Activated CD4-positive, alpha-beta T cell treated with anti-CD3 and anti-CD28 coated beads, Interleukin-2, amount 50 U/mL, for 48 hours (primary cell): ENCODE measurements around the gene SEMA6A.

Experiments used
- DNase-seq, 2 experiments: peaks; one replicate each; pipeline ENCODE4 v3.0.0-alpha.2; 2020

SEMA6A gene

DNA sequence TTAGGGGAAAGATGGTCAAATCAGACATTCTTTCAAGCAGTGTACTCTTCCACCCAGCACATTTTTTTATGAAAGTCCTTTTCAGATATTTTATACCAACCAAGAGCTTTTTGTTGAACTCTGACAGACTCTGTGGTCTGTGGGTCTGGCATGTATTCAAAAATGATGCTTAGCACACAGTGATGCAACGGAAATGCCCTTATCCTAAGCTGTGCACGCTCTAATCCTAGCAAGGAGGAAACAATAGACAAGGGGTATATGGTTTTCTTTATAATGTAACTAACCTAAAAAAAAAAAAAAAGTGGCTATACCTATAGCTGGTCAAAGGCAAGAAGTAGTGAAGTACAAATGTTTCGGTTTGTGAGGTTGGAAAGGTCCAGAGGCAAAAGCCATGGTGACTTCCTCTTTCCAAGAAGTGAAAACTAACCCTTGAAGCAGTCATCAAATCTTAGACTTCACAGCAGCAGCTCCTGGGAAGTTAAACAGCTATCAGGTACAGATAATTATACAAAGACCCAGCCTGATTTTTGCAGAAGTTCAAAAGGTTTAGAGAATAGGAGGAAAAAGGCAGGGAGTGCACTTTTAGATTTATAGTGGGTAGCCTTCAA lies 82.5 kb downstream of the SEMA6A start:
- DNase-seq, result no peak

DNA sequence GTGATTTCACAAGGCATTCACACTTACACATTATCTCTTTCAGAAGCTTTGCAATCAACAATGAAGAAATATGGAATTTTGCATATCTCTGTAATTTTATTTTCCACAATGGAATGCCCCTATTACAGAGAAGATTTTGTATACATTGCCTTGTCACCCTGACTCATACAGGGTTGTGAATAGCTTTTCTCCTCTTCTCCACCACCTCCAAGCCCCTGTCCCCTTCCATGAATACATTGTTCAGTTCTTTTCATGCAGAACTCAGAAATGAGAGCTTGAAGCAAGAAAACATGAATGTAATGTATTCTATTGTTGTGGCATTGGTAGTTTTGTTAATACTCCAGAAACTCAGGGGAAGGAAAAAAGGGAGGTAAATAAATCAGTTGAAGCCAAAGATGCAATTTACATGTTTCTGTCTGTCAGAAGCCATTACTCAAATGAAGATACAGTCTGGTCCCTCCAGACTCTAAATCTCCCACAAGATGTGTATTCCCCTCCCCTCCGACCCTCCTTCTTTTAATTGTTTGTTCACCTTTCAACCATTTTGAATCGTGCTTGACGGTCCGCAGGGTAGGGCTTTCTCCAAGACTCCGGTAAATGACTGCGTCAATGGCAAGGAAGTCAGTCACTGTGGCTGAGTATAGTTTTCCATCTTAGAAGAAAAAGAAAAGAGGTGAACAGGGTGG lies 86.1 kb downstream of the SEMA6A start:
- no peak for DNase-seq

DNA sequence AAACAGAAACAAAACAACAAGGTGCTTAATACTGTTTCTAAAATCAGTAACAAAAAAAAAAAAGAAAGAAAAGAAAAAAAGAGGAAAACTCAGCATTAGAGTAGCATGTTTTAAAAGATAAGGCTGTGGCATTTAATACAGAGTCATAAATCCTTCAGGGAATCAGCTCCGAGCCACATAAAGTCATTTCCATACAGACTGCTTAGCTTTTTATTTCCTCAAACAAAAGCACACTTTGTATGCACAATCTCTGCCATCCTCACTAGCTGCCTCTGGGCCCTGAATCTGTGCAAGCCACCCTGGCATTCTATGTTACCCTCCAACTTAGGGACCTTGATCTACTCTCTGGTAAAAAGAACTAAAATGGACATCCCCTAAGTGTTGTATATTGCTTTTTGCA lies 87.6 kb downstream of the SEMA6A start:
- DNase-seq, result no peak

DNA sequence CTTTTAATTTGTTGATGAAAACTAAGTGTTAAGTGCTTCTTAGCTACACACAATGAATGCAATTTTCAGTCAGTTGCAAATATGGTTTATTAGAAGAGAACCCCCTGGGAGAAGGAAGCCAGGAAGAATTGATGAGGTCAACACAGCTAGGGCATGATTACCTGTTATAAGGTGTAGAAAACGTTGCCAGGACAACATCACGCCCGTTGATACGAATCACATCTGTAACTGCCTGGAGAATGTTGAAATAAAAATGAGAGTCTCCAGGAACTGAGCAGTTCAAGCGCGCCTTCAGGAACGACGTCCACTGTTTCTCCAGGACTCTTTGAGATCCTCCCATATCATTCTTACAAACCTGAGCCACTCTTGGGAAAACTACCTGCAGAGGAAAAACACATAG lies 88.0 kb downstream of the SEMA6A start:
- no peak for DNase-seq

DNA sequence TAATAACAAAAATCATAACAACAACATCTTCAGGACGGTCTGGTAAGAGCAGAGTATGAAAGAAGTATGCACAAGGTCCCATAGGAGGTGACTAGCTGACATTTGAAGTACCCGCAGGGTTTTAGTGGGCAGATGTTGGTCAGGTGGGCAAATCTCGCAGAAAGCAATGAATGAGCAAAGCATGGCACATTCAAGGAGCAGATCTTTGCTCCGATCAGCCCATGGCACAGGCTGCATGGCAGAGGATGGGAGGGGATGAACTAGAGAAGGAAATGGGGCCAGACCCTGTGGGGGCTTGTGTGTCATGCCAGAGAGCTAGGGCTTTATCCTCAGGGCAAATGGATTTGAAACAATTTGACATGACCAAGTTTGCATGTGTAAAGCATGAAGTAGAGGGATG lies 90.0 kb downstream of the SEMA6A start:
- DNase-seq, result no peak

DNA sequence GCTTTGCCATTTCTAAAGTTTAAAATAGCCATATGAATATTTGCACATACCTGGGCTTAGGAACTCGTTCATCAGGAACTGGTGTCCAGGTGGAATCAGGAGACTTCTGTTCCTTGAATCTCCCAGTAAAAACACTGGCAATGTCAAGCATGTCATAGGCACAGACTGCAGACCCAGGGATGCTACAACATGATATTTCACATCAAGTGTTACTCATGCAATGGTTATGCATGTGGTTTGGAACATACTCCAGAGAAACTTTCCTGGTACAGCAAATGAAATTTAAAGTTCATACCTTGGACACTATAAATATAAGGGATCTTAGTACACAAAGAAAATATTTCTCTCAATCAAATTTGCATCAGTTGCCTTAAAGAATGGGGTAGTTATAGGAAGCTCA lies 92.2 kb downstream of the SEMA6A start:
- no peak for DNase-seq

DNA sequence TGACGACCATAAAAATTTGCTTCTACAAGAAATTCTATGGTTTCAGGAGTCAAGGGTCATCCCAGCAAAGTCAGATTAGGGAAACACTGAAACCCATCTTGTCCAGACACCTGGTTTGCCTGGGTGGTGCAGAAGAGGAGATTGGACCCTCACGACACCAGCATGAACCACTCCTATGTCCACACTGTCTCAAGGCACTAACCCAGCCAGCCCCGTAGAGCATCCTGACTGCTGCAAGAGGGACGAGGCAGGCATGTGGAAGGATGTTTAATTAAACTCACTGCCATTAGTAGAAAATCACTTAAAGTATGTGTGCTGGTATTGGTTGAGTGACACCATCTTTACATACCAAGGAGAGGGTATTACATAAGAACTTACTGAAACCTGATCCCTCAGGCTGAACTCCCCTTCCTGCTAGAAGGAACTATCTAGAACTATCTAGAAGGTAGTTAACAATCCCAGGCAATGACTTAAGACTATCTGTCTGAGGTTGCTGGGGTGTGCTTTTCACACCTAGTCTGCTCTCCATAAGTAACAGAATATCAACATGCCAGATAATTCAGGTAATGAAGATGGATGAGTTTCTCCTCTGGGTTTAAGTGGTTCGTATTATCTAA lies 93.6 kb downstream of the SEMA6A start:
- no peak for DNase-seq

DNA sequence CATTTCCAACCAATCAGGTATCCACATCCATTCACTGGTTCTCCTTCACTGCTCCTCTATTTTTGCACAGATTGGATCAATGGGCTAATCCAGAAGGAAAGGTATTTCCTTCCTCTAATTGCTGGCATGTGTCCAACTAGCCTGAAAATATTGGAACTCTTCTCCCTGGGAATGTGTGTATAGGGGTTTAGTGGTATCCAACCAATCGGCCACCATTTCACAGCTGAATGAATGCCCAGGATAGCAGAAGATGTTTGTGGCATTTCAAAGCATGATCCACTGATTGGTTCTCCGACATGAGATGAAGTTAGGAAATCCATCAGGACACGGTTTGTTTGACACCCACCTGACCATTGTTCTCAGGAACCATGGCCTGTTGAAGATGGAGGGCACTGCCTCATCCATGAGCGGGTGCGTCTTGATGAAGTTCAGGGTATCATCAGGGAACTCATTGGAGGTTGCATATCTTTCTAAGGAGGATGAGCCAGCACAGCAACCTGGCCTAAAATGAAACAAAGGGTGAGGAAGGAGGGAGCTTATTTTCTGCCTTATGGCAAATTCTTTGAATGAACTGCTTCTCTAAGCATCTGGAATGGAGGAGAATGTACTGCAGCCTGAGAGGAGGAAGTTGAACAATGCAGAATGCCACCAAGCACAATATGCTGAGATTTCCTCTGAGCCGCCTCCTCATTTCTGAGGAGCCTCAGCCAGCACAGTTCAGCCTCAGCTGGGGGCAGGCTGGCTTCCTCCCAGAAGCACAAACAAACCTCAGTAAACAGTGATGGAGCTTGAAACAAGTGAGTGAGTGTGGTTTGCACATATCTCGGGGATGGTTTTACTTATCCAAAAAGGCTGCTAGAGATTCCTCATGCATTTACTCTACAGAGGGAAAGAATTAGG lies 94.6 kb downstream of the SEMA6A start:
- no peak for DNase-seq

DNA sequence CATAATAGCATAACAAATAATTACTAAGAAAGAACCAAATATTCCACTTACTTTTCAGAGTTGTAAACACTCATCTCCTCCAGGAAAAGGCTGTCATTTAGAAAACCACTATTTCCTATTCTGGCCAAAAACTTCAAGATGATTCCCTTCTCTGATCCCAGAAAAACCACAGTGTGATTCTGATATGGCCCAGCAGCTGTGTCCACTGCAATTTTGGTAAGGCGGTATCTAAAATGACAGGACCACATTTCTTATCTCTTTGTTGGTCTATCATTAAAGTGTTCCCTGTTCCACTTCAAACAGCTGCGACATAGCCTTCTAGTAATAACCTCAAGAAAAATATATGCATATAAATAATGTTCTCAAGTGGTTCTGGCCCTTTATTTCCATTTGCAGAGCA lies 96.1 kb downstream of the SEMA6A start:
- DNase-seq, result no peak

DNA sequence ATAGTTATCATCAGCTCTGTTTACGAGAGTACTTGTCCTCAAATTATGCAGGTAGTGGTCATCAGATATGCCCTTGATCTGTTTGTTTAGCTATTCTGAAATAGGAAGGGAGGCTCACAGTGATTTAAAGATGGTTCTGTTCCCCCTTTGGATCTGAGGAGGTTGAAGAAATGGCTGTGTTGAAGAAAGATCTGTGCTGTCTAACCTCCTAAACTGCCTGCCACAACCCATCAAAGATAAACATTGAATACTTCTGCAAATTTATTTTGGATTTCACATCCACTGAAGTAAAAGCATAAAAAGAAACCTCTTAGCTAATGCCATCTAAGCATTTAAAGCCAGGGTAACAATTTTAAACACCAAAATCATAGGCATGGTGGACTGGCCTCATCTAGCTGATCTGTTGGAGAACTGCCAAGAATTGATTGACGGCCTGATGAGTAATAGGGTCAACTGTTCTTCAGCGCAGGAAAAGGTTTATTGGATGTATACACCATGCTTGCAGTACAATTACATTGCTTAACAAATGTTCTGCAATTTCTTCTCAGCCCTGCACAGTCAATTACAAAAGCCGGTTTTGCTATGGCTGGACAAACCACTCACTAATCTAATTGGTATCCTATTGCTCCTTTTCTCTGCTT lies 97.6 kb downstream of the SEMA6A start:
- no peak for DNase-seq

DNA sequence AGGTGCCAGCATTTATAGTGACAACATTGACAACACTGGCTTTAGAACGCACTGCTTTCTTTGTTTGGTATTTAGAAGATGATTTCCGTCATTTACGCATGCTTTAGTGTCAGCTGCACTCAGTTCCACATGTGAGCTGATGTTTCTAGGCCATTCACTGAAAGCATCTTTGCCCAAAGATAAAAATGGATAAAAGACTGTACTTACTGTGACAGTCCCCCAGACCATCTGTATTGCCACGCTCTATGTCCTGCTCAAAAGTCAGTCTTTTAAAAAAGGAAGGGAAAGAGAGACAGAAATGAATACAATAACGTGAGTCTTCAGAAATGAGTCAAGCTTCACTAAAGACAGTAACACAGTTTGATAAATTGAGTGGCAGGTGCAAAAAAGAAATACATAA lies 99.3 kb downstream of the SEMA6A start:
- DNase-seq, result no peak

DNA sequence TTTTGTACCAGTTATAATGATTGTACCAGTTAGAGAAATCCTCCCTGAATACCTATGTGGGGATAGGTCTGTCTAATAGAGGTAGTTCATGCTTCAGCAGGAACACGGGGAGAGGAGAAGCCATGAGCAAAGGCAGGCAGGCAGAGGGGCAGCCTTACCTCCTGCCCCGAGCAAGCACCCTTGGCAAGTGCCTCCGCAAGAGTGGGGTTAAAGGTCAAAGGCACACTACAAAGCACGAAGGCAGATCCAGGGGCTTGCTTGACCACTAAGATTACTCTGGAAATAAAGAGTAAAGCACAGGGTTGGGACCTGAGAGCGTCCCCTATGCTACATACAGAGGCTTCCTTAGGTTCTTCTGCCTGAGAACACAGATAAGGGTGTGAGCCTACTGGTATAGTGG lies 100.9 kb downstream of the SEMA6A start:
- no peak for DNase-seq

DNA sequence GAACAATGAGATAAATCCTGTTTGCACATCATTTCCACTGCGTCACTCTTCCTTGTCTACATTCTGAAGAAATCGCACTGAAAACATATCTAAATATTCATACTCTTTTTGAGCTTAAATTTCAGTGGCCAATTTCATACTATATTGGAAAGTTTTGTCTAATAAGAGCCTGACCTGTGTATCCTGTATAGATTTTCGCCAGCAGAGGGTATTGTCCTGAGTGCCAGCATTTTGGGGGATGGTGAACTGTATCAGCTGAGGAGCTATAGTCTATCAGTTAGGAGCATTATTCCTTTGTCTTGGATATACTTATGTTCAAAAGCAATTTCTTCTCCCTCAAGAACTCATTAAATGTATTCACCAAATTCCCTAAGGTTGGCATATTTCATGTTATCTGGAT lies 102.3 kb downstream of the SEMA6A start:
- DNase-seq, result no peak

DNA sequence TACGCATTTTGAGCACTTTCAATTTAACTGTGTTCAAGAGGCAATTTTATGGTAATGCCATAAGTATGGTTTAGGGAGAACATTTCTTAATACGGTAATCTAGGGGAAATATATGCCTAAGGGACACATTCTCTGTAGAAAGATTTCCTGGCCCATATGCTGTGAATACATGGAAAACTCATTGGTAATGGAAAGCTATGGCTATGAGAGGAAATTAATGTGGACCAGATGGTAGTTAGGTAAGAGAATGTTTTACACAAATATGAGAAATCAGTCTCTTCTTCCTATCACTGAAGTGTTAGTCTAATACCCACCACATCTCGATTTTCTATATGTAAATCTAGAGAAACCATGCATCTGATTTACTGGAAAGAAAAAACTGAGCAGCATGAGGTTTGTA lies 105.0 kb downstream of the SEMA6A start:
- no peak for DNase-seq

DNA sequence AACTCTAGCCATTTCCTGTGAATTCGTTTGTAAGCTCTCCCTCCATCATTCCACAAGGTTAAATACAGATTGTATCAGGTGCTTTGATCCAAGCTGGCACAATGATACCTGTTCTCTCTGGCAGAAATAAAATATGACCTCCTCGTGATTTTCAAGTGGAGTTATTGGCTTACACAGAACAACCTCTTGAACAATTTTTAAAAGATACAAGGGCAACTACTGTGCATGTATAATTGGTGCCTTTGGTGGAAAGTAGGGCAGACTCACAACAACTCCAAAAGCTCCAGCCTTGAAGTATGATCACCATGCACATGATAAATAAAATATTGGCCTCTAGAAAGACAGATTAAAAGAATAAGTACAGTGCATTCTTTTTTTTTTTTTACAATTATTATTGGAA lies 106.0 kb downstream of the SEMA6A start:
- DNase-seq, result no peak

DNA sequence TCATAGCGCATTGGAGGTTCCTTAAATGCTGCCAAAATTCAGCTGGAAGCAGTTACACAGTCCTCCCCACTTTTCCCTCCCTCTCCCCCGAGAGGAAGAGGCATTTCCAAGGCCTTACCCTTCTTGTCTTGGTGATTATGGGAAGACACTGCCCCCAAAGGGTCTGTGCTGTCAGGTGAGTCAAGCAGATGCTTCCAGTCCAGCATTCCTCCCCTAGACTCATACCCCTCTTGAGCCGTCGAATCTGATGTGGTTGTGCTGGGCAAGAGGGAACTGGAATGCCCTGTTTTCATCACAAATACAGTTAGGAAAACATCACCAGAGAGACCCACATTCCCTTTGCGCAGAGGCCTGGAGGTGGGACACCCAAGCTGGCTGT lies 107.2 kb downstream of the SEMA6A start:
- no peak for DNase-seq

DNA sequence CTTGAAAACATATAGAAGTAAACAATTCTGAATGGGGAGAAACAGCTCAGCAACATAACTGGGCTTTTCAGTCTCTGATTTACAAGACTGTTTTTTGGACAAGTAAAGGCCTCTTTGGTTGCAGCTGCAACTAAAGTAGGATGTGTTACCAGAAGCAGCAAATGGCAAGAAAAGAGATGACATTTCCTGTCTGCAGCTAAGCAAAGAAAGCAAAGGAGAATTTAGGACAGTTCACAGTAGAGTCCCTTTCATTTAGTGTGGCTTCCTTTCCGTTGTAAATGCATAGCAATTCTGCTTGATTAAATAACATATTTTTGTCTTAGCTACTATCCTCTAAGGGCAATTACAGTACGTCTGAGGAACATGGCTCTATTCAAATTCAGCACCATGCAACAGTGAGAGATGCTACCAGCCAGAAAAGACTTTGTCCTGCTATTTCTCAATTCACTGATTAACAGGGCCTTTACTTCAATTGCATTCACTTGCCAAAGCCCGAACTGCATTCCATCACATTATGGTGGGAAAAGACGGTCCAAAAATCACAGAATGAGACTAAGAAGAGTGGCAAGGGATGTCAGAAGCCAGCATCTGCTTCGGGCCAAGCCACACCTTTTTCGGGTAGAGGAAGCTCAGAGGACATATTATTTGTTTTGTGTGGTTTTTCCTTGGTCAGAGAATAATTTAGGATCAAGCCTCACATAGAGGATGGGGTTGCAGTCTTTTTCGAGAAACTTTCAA lies 107.7 kb downstream of the SEMA6A start:
- DNase-seq, result no peak

DNA sequence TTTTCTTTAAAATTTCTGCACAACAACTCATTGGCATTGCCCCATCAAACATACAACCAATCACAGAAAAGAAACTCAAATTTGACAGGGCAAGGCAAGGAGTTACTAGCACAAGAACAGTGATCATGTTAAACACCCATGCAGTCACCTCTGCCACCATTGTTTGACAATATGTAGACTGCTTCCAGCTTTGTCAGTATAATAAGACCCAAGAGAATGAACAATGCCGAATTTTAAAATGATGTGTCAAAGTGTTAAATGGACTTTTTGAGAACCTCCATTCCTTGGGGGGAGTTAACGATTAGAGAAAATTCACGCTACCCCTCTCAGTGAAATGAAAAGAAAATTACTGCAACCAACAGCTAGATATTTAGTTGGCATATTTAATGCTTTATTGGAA lies 109.2 kb downstream of the SEMA6A start:
- DNase-seq, result no peak

DNA sequence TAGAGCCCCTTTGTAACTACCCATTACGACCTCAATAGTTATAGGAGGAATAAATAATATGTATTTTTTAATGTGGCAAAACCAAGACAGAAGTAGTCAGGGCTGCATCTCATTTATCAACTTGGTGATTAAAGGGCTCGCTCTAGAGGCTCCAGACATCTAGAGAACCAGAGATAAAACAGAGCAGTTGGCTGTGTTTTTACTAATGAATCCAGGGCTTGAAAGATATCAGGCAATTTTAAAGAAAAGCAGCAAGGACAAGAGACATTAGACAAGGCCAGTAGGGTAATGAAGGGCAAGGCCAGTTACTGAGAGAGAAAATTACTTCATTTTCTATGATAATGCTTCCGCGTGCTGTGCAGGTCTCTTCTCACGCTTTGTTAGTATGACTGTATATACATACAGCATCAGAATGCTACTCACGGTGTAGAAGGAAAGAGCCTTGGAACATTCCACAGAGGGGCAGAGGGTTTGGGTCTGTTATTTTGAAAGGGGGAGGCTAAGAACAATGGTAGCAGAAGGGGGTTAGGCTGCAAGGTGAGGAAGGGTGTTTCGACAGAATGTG lies 110.4 kb downstream of the SEMA6A start:
- DNase-seq, result no peak

DNA sequence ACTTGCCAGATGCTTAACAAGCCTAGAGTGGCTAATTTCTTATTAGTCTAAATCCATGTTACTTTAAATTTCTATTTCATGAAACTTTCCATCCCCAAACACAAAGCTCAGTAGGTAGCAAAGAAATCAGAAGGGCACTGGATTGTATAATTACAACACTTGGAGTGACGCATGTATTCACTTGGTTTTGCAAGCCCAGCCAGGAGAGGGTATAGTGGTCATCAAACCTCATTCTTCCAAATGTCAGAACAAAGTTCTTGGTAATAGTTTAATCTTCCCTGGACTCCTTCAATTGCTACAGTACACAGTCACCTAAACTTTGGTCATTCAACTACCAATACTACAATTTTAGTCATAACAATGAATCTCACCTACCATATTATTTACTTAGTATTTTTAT lies 112.1 kb downstream of the SEMA6A start:
- DNase-seq, result no peak

DNA sequence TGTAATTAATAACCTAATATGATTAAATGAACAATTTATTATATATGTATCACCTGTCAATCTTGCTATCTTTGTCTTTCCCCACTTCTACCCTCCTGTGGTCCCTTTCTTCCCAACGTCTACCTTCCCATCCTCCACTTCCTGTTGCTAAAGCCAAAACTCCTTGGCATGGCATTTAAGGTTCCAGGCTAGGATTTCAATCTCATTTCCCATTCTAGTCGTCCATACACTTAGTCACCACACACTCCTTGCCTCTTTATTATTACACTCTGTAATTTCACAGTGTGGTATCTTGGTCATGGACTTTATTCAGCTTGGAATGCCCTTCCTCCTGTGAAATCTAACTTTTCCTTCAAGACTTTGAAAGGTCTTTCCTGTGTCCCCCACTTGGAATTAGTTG lies 115.3 kb downstream of the SEMA6A start:
- DNase-seq, result no peak

DNA sequence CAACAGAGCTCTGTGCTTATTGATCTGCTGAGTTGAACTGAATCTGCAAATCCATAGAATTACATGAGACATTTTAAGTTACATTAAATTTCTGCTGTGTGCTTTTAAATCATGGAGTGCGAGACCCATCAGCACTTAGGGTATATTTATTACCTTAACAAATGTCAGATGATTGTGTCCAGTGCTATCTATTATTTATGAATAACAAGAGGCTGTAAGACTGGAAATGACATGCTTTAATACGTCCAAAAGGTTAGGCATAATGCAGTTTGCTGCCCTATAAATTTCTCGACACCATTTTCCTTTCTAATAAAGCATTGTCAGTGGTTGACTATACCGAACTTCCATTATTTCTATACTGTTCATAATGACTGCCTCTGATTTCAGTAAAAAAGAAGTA lies 117.6 kb downstream of the SEMA6A start:
- DNase-seq, result no peak
